GM21367 (cell line): Measurements from ENCODE around the gene TRERF1.
"Not testable (repeated sequence)": the region's sequence is repeated elsewhere in the genome, so short reads cannot be mapped to it uniquely, and the experiment has no call there.

Source experiments
- ATAC-seq: cut with Tn5 transposase; IDR thresholded peaks from one replicate; pipeline ENCODE4 v1.9.1; 2021; ENCODE audit not compliant: unreplicated experiment

TRERF1 gene

GRCh38 chr6:42200035-42200434, 251.7 kb downstream of the TRERF1 start:
- no peak for ATAC-seq

GRCh38 chr6:42199106-42199981, 252.4 kb downstream of the TRERF1 start:
- ATAC-seq, result no peak

- ATAC-seq, result no peak
Observed at GRCh38 chr6:42197555-42198362, 254.0 kb downstream of the TRERF1 start.

- ATAC-seq, result no peak
Observed at GRCh38 chr6:42195415-42195814, 256.3 kb downstream of the TRERF1 start.

GRCh38 chr6:42194056-42194455, 257.7 kb downstream of the TRERF1 start:
- ATAC-seq, result no peak

GRCh38 chr6:42193491-42193894, 258.2 kb downstream of the TRERF1 start:
- no peak for ATAC-seq

- not testable (repeated sequence) for ATAC-seq
Observed at GRCh38 chr6:42192385-42192784, 259.3 kb downstream of the TRERF1 start.

GRCh38 chr6:42190554-42191183, 261.1 kb downstream of the TRERF1 start:
- ATAC-seq, result no peak

- no peak for ATAC-seq
Observed at GRCh38 chr6:42188406-42188805, 263.3 kb downstream of the TRERF1 start.

- ATAC-seq, result no peak
Observed at GRCh38 chr6:42185597-42185996, 266.1 kb downstream of the TRERF1 start.

- no peak for ATAC-seq
Observed at GRCh38 chr6:42184475-42184874, 267.3 kb downstream of the TRERF1 start.

GRCh38 chr6:42182101-42182500, 269.6 kb downstream of the TRERF1 start:
- no peak for ATAC-seq

- ATAC-seq, result no peak
Observed at GRCh38 chr6:42179945-42180313, 271.8 kb downstream of the TRERF1 start.

- ATAC-seq, result no peak
Observed at GRCh38 chr6:42179261-42179944, 272.3 kb downstream of the TRERF1 start.

- ATAC-seq, result no peak
Observed at GRCh38 chr6:42177514-42178364, 274.0 kb downstream of the TRERF1 start.

- no peak for ATAC-seq
Observed at GRCh38 chr6:42176981-42177380, 274.7 kb downstream of the TRERF1 start.

GRCh38 chr6:42175860-42176259, 275.9 kb downstream of the TRERF1 start:
- ATAC-seq, result no peak
